ENCODE results near the gene SMCO3. TPM values are rescaled to one million over a fixed set of nuclear protein-coding genes. Genes with fewer than 3 reads are reported as not detected.

SMCO3 gene
- total and polyA plus RNA-seq, 2 of the 13 experiments (the other 11 are each of a cell fraction or from before 2014, with no cell fraction given) = 0.29 to 0.42 TPM

- no peak for TF ChIP-seq ZNF18 (CRISPR knock-in tag; IDR thresholded peaks at IDR 0.05; ENCODE audit: insufficient replicate concordance)
- no peak for TF ChIP-seq ZNF354B (CRISPR knock-in tag; IDR thresholded peaks at IDR 0.05)
- TF ChIP-seq POGK (CRISPR knock-in tag; conservative IDR thresholded peaks at IDR 0.05) = no peak
- no peak for TF ChIP-seq ZNF570 (CRISPR knock-in tag; IDR thresholded peaks at IDR 0.05; ENCODE audit: borderline replicate concordance)
- no peak; the same call in 1 of the 2 replicates for TF ChIP-seq THAP11 (CRISPR knock-in tag; IDR thresholded peaks at IDR 0.05)
- TF ChIP-seq MAFK (conservative IDR thresholded peaks at IDR 0.05 in 1 of 2, IDR thresholded peaks at IDR 0.05 in 1 of 2; ENCODE audit: low read length in 2 of 2) = no peak
- TF ChIP-seq EZH2 (conservative IDR thresholded peaks at IDR 0.05; ENCODE audit: low read depth, low read length) = no peak
- no peak for TF ChIP-seq ZNF883 (CRISPR knock-in tag; IDR thresholded peaks at IDR 0.05; ENCODE audit: not compliant biosample characterization)
- no peak for TF ChIP-seq MATR3 (CRISPR knock-in tag; IDR thresholded peaks at IDR 0.05)
- no peak for TF ChIP-seq CSRNP2 (CRISPR knock-in tag; conservative IDR thresholded peaks at IDR 0.05; ENCODE audit: low read depth)
- TF ChIP-seq ZNF180 (CRISPR knock-in tag; IDR thresholded peaks at IDR 0.05; ENCODE audit: borderline replicate concordance, low read depth) = no peak
- peak; percentile 58 for TF ChIP-seq AGO2 (optimal IDR thresholded peaks at IDR 0.05; ENCODE audit: low read depth, low read length)
- no peak for TF ChIP-seq MIER3 (CRISPR knock-in tag; IDR thresholded peaks at IDR 0.05; ENCODE audit: borderline replicate concordance)
- TF ChIP-seq XRCC5 (optimal IDR thresholded peaks at IDR 0.05; ENCODE audit: low read length) = no peak
- TF ChIP-seq ZNF550 (CRISPR knock-in tag; IDR thresholded peaks at IDR 0.05; ENCODE audit: borderline replicate concordance) = no peak; the same call in 1 of the 2 replicates
- no peak for TF ChIP-seq ZNF780A (CRISPR knock-in tag; IDR thresholded peaks at IDR 0.05)
- TF ChIP-seq ZNF782 (CRISPR knock-in tag; IDR thresholded peaks at IDR 0.05; ENCODE audit: borderline replicate concordance) = no peak
- TF ChIP-seq ZNF562 (CRISPR knock-in tag; IDR thresholded peaks at IDR 0.05; ENCODE audit: borderline replicate concordance) = no peak
- TF ChIP-seq HMGA1 (CRISPR knock-in tag; conservative IDR thresholded peaks at IDR 0.05) = no peak
- peak; percentile 66 for TF ChIP-seq ZMYM4 (CRISPR knock-in tag; IDR thresholded peaks at IDR 0.05)
- TF ChIP-seq ZNF230 (CRISPR knock-in tag; IDR thresholded peaks at IDR 0.05) = no peak
- no peak for TF ChIP-seq ATAD3A (CRISPR knock-in tag; IDR thresholded peaks at IDR 0.05)
- TF ChIP-seq ZNF713 (CRISPR knock-in tag; IDR thresholded peaks at IDR 0.05) = no peak
- TF ChIP-seq HBP1 (CRISPR knock-in tag; IDR thresholded peaks at IDR 0.05; ENCODE audit: low read depth) = no peak
Observed at GRCh38 chr12:14774074-14774905, 39.7 kb downstream of the SMCO3 start (continued).
